ENCODE data around the gene MAP3K9. TPM values are rescaled to one million over a fixed set of nuclear protein-coding genes. Genes with fewer than 3 reads are reported as not detected.

The MAP3K9 gene
- total and polyA plus RNA-seq, 2 donors (not counting 3 experiments of a cell fraction or from before 2014, with no cell fraction given), result 0.06 to 0.11 TPM

DNA sequence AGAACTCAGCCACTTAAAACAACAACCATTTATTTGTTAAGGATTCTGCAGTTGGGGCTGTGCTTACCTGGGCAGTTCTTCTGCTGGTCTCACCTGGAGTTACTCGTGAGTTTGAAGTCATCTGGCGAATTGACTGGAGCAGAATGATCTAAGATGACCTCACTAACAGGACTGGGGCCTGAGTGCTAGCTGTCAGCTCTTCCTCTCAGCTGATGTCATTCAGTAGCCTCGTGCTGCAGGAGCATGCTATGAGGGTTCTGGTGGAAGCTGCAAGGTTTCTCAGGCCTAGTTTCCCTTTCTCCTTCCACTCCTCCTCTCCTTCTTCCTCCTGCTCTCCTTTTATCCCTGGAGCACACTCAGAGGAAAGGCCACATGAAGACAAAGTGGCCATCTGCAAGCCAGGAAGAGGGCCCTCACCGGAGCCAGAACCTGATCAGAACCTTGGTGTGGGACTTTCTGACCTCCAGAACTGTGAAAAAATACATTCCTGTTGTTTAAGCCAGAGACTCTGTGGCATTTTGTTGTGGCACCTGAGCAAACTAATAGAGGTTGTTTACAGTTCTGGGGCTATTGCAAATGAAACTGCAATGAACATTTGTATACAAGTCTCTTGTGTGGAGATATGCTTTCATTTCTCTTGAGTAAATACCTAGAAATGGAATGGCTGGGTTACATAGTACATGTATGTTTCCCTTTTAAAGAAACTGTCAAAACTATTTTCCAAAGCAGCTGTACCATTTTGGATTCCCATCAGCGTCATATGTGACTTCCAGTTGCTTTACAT, 21.9 kb upstream of the MAP3K9 start:
- dilution Hi-C loops (cut with MboI; ENCODE audit: extremely low pct_ligation_motif_present, low sequenced_read_pairs), result no loop called here
- Histone ChIP-seq H3K27ac (ENCODE audit: insufficient read depth, low read depth, low read length) (no peak overlapping the region), H3K36me3 (ENCODE audit: control insufficient read depth in 2 of 2, extremely low read depth in 1 of 2, insufficient read depth in 2 of 2, low read length in 2 of 2) (no peaks in the 10 kb centered on the region), H4K20me1 (replicated peaks; ENCODE audit: control insufficient read depth, extremely low read depth, insufficient read depth, low read length) (no peaks in the 10 kb centered on the region), H3K79me2 (ENCODE audit: control insufficient read depth, insufficient read depth, low read length) (no peaks in the 10 kb centered on the region), H3K9me1 (replicated peaks; ENCODE audit: control insufficient read depth, extremely low read depth, insufficient read depth, low read length) (no peaks in the 10 kb centered on the region), H3K9me3 (replicated peaks; ENCODE audit: control insufficient read depth, insufficient read depth, low read length) (no peaks in the 10 kb centered on the region), H3K9ac (replicated peaks; ENCODE audit: extremely low read depth, insufficient read depth, low read length) (no peak overlapping the region), H3K27me3 (ENCODE audit: control insufficient read depth in 2 of 2, insufficient read depth in 2 of 2, low read length in 2 of 2) (peaks cover 3 to 4% of the 10 kb centered on the region in 2 experiments), H2AFZ (ENCODE audit: low read depth, low read length) (no peak overlapping the region), H3K4me3 (replicated peaks in 1 of 3; ENCODE audit: insufficient read depth in 1 of 3, low read depth in 1 of 3, low read length in 3 of 3) (no peak overlapping the region), H3K4me1 (ENCODE audit: control insufficient read depth, extremely low read depth, insufficient read depth, low read length) (no peaks in the 10 kb centered on the region), H3K4me2 (ENCODE audit: insufficient read depth, low read length) (no peak overlapping the region)
- CTCF ChIA-PET, result interaction anchor here (1.0 kb wide), 1 partner anchor 141 kb away, joined by 3 read pairs; no protein-coding TSS in a partner anchor
- DNase-seq (ENCODE audit: low read depth, low spot score) (no peak), FAIRE-seq (no peak)
- no peak for TF ChIP-seq FOS (IDR thresholded peaks at IDR 0.05; ENCODE audit: borderline replicate concordance, insufficient read depth, low read length)
- TF ChIP-seq EZH2 (IDR thresholded peaks at IDR 0.05; ENCODE audit: borderline replicate concordance, low read depth, low read length, severe bottlenecking), result no peak
- TF ChIP-seq CTCF (IDR thresholded peaks at IDR 0.05; ENCODE audit: extremely low read depth in 1 of 2, insufficient read depth in 1 of 2, low read depth in 1 of 2, low read length in 2 of 2), result no peak
- no peak for TF ChIP-seq POLR2A (IDR thresholded peaks at IDR 0.05; ENCODE audit: low read depth, low read length)
- no peak for TF ChIP-seq POLR2AphosphoS5 (IDR thresholded peaks at IDR 0.05; ENCODE audit: insufficient read depth, low read depth, low read length)
- no peak for TF ChIP-seq MYC (IDR thresholded peaks at IDR 0.05; ENCODE audit: low read depth, low read length)
- no peak for TF ChIP-seq JUN (IDR thresholded peaks at IDR 0.05; ENCODE audit: borderline replicate concordance, insufficient read depth, insufficient read length, low read depth)
- intact Hi-C loops (cut with micrococcal nuclease), result no loop called here
- BruUV-seq (replicated peaks), result no TSS peak
- POLR2A ChIA-PET, result no interaction called here
